Smooth muscle cell (in vitro differentiated cells): ENCODE data around the gene TDP1. TPM values are rescaled to one million over a fixed set of nuclear protein-coding genes. Genes with fewer than 3 reads are reported as not detected.

Source experiments
- DNase-seq: peaks from one replicate; lab custom pipeline; 2025; ENCODE audit not compliant: unreplicated experiment; lab: John Stamatoyannopoulos, UW
- H2AFZ ChIP-seq: fragments of 200-600 bp; sonication (generic); 2 replicates; pipeline ENCODE4 v1.6.0; 2016; ENCODE audit warnings: antibody characterized with exemption, low read depth, mild to moderate bottlenecking
- H3F3A ChIP-seq: fragments of 200-600 bp; sonication (generic); 2 replicates; pipeline ENCODE4 v1.6.0; 2017; ENCODE audit warnings: antibody characterized with exemption, low read depth
- H3K27ac ChIP-seq: fragments of 200-600 bp; sonication (generic); 2 replicates; pipeline ENCODE4 v1.5.1; 2016; ENCODE audit warnings: low read depth, mild to moderate bottlenecking
- H3K27me3 ChIP-seq: fragments of 200-600 bp; sonication (generic); 2 replicates; pipeline ENCODE4 v1.6.1; 2016; ENCODE audit warnings: low read depth, mild to moderate bottlenecking
- H3K36me3 ChIP-seq: fragments of 200-600 bp; sonication (generic); 2 replicates; pipeline ENCODE4 v1.5.1; 2016; ENCODE audit warnings: low read depth
- H3K4me1 ChIP-seq: fragments of 200-600 bp; sonication (generic); 2 replicates; pipeline ENCODE4 v1.5.1; 2016; ENCODE audit warnings: low read depth
- H3K4me2 ChIP-seq: fragments of 200-600 bp; sonication (generic); 2 replicates; pipeline ENCODE4 v1.6.0; 2016; ENCODE audit warnings: mild to moderate bottlenecking
- H3K4me3 ChIP-seq: fragments of 200-600 bp; sonication (generic); 2 replicates; pipeline ENCODE4 v1.5.1; 2016; ENCODE audit warnings: mild to moderate bottlenecking
- H3K79me2 ChIP-seq: fragments of 200-600 bp; sonication (generic); 2 replicates; pipeline ENCODE4 v1.6.0; 2016; ENCODE audit warnings: low read depth, mild to moderate bottlenecking
- H3K9ac ChIP-seq: fragments of 200-600 bp; sonication (generic); 2 replicates; pipeline ENCODE4 v1.6.0; 2016; ENCODE audit warnings: low read depth
- H3K9me3 ChIP-seq: fragments of 200-600 bp; sonication (generic); replicated peaks from 2 replicates; pipeline ENCODE4 v1.5.1; 2016; ENCODE audit warnings: low read depth
- H4K20me1 ChIP-seq: fragments of 200-600 bp; sonication (generic); 2 replicates; pipeline ENCODE4 v1.6.0; 2016; ENCODE audit warnings: low read depth
- WGBS: methylation state at CpG from one replicate; pipeline ENCODE4 v1.1.7; 2016; ENCODE audit warnings: low lambda C conversion rate; 5-methylcytosine and 5-hydroxymethylcytosine counted together
- polyA plus RNA-seq: library from polyadenylated mRNA; unstranded; fragments of >200 nt; fragmentation: Nextera tagmentation; extraction: Ambion mirVana; gene quantifications from 2 replicates; pipeline ENCODE4 v1.2.1, GENCODE V29; 2016
- total RNA-seq: library from RNA; depleted of rRNA; stranded (reverse); fragments of >200 nt; gene quantifications from 2 replicates; pipeline ENCODE4 v1.2.3, GENCODE V29; 2014
- TF ChIP-seq, protein P1 (sequence below): fragments of 200-600 bp; sonication (generic); IDR thresholded peaks from 2 replicates; pipeline ENCODE4 v1.5.1; 2017; ENCODE audit warnings: borderline replicate concordance, mild to moderate bottlenecking, antibody characterized with exemption; ENCODE audit not compliant: insufficient read depth, poor library complexity, severe bottlenecking

Gene TDP1
- total and polyA plus RNA-seq, 2 experiments from 2014 or later, result 10.0 to 22.3 TPM

DNA sequence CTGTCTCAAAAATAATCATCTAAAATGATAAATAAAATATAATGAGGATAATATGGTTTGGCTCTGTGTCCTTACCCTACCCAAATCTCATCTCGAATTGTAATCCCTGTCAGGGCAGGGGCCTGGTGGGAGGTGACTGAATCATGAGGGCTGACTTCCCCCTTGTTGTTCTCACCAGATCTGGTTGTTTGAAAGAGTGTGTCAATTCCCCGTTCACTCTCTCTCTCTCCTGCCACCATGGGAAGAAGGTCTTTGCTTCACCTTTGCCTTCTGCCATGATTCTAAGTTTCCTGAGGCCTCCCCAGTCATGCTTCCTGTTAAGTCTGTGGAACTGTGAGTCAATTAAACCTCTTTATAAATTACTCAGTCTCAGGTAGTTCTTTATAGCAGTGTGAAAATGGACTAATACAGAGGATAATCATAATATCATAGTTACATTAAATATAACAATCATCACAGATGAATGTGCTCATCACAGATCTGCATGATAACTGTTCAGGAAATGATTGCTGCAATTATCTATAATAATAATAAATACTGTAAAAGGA, 13.8 kb upstream of the TDP1 start:
- no peak overlapping the region for H3K4me2 ChIP-seq
- H4K20me1 ChIP-seq, result no peaks in the 10 kb centered on the region
- H3K4me3 ChIP-seq, result no peak overlapping the region
- H3K9ac ChIP-seq, result no peak overlapping the region
- no peaks in the 10 kb centered on the region for H3K79me2 ChIP-seq
- DNase-seq, result no peak
- no peaks in the 10 kb centered on the region for H3K36me3 ChIP-seq
- no peaks in the 10 kb centered on the region for H3K27me3 ChIP-seq
- TF ChIP-seq, protein P1, sequence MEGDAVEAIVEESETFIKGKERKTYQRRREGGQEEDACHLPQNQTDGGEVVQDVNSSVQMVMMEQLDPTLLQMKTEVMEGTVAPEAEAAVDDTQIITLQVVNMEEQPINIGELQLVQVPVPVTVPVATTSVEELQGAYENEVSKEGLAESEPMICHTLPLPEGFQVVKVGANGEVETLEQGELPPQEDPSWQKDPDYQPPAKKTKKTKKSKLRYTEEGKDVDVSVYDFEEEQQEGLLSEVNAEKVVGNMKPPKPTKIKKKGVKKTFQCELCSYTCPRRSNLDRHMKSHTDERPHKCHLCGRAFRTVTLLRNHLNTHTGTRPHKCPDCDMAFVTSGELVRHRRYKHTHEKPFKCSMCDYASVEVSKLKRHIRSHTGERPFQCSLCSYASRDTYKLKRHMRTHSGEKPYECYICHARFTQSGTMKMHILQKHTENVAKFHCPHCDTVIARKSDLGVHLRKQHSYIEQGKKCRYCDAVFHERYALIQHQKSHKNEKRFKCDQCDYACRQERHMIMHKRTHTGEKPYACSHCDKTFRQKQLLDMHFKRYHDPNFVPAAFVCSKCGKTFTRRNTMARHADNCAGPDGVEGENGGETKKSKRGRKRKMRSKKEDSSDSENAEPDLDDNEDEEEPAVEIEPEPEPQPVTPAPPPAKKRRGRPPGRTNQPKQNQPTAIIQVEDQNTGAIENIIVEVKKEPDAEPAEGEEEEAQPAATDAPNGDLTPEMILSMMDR, result no peak
- H3F3A ChIP-seq, result no peaks in the 10 kb centered on the region
- H3K9me3 ChIP-seq, result no peaks in the 10 kb centered on the region
- no peak overlapping the region for H3K27ac ChIP-seq
- WGBS, result 89% methylated on average over 2 of the region's 2 CpGs
- H3K4me1 ChIP-seq, result no peaks in the 10 kb centered on the region
- H2AFZ ChIP-seq, result no peak overlapping the region

DNA sequence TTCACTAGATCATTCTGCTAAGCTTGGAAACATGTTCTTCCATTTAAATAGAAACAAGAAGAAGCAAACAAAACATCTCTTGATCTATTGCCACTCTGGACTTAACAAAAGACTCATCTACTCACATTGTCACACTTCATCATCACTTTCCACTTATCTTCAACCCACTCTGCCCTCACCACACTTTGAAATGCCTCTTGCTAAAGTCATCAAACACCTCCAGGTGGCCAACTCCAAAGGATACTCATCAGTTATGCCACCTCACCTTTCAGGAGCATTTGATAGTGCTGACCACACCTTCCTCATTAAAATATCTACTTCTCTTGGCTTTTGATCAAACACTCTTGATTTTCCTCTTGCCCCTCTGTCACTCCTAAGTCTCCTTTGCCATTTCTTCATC, 8.4 kb upstream of the TDP1 start:
- no peaks in the 10 kb centered on the region for H3K27me3 ChIP-seq
- H3K4me3 ChIP-seq, result no peak overlapping the region
- no peaks in the 10 kb centered on the region for H3K4me1 ChIP-seq
- no peaks in the 10 kb centered on the region for H3K36me3 ChIP-seq
- no peaks in the 10 kb centered on the region for H4K20me1 ChIP-seq
- no peak overlapping the region for H3K9ac ChIP-seq
- H3K27ac ChIP-seq, result no peak overlapping the region
- DNase-seq, result no peak
- no peaks in the 10 kb centered on the region for H3K9me3 ChIP-seq
- H3K4me2 ChIP-seq, result no peak overlapping the region
- H3F3A ChIP-seq, result no peaks in the 10 kb centered on the region
- no peaks in the 10 kb centered on the region for H3K79me2 ChIP-seq
- H2AFZ ChIP-seq, result no peak overlapping the region
- TF ChIP-seq, protein P1, result no peak

DNA sequence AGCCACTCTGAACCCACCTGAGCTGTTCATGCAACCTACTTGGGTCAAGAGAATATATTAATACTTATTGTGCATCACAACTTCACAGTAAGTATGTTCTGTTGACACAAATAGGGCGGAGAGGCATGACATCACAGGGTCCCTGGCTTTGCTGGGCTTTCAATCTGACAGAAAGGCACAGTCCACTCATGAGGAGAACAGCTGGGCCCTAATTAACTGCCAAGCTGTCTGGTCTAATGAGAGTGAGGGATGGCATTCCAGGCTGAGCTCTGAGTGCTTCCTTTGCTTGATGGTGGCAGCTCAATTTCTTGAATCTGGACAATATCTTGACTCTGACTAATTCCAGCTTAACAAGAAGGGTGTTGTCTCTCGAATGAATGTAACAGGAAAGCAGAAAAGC, 3.2 kb upstream of the TDP1 start:
- Histone ChIP-seq H4K20me1 (no peaks in the 10 kb centered on the region), H3K4me3 (no peak overlapping the region), H3K4me1 (peaks cover 8% of the 10 kb centered on the region), H3K9me3 (no peaks in the 10 kb centered on the region), H3K4me2 (no peak overlapping the region), H2AFZ (no peak overlapping the region), H3F3A (no peaks in the 10 kb centered on the region), H3K36me3 (no peaks in the 10 kb centered on the region), H3K27ac (no peak overlapping the region), H3K79me2 (peaks cover 8% of the 10 kb centered on the region), H3K27me3 (no peaks in the 10 kb centered on the region), H3K9ac (no peak overlapping the region)
- TF ChIP-seq, protein P1, result no peak
- DNase-seq, result no peak
- 83% methylated on average over 2 of the region's 2 CpGs for WGBS

DNA sequence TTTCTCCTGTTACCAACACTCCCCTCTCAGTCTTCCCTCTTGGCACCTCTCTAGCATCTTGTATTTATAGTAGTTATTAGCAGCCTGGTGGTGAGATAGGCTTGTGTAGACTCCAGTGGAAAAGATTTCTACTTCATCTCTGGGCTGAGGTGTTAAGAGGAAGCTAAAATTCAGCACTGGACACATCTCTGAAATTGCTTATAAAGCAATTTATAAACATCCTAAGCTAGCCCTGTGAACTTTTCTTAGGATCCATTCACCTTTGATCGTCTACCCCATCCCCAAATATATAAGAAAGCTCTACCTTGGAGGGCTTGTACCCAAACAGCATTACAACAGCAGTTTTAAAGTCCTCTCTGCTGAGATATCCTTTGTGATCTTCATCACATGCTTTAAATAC, 2.1 kb upstream of the TDP1 start:
- no peak overlapping the region for H2AFZ ChIP-seq
- H3K36me3 ChIP-seq, result no peaks in the 10 kb centered on the region
- peaks cover 8% of the 10 kb centered on the region for H3K4me1 ChIP-seq
- no peaks in the 10 kb centered on the region for H3K9me3 ChIP-seq
- H3K4me2 ChIP-seq, result peak overlapping the region; percentile 91
- no peaks in the 10 kb centered on the region for H4K20me1 ChIP-seq
- peak overlapping the region; percentile 61 for H3K4me3 ChIP-seq
- DNase-seq, result no peak
- H3K27ac ChIP-seq, result peak overlapping the region; percentile 61
- TF ChIP-seq, protein P1, result no peak
- H3F3A ChIP-seq, result no peaks in the 10 kb centered on the region
- WGBS, result 86% methylated on average over 1 of the region's 1 CpG
- H3K9ac ChIP-seq, result peak overlapping the region; percentile 64
- peaks cover 8% of the 10 kb centered on the region for H3K79me2 ChIP-seq
- no peaks in the 10 kb centered on the region for H3K27me3 ChIP-seq
